Stomach smooth muscle (tissue), 2 donors: ENCODE results near the gene MYDGF.
"Not testable (repeated sequence)": the region's sequence is repeated elsewhere in the genome, so short reads cannot be mapped to it uniquely, and the experiment has no call there.

ENCODE experiments used
- H3K27ac ChIP-seq: one replicate; pipeline ENCODE4 v1.7.0; 2013; ENCODE audit warnings: mild to moderate bottlenecking, low read length, inconsistent platforms
- H3K27me3 ChIP-seq, 2 donors: one replicate each; pipeline ENCODE4 v1.7.0; 2013; ENCODE audit warnings: low read length in 2 of 2; ENCODE audit not compliant: insufficient read depth in 2 of 2, control insufficient read depth in 1 of 2
- H3K36me3 ChIP-seq, 2 donors: one replicate each; pipeline ENCODE4 v1.7.0; 2013; ENCODE audit warnings: low read length in 2 of 2; ENCODE audit not compliant: control insufficient read depth in 2 of 2, insufficient read depth in 2 of 2
- H3K4me1 ChIP-seq: one replicate; pipeline ENCODE4 v1.7.0; 2013; ENCODE audit warnings: low read length; ENCODE audit not compliant: control insufficient read depth, insufficient read depth
- H3K4me3 ChIP-seq, 2 donors: one replicate each; pipeline ENCODE4 v1.7.0; 2013; ENCODE audit warnings: low read length in 2 of 2
- H3K9ac ChIP-seq, 2 donors: one replicate each; pipeline ENCODE4 v1.7.0; 2013; ENCODE audit warnings: low read length in 2 of 2, mild to moderate bottlenecking in 1 of 2
- H3K9me3 ChIP-seq, 2 donors: one replicate each; pipeline ENCODE4 v1.7.0; 2013; ENCODE audit warnings: low read length in 2 of 2; ENCODE audit not compliant: control insufficient read depth in 2 of 2
- donor health status: healthy.
- donor health status: Pancreatic carcinoma.

Gene MYDGF

GRCh38 chr19:4669723-4670480 lies at the start of gene MYDGF:
MYDGF (minus strand) TSS chr19:4670342; CDS start chr19:4670334, 8 bp downstream.
- no peaks in the 10 kb centered on the region for H3K9me3 ChIP-seq
- peaks cover 20% of the 10 kb centered on the region for H3K4me1 ChIP-seq
- H3K36me3 ChIP-seq = peaks cover 11 to 18% of the 10 kb centered on the region in 2 donors
- no peaks in the 10 kb centered on the region for H3K27me3 ChIP-seq
- H3K9ac ChIP-seq = peak within 1 kb of the TSS; percentile 78 to 88
- peak within 1 kb of the TSS; percentile 89 to 93 for H3K4me3 ChIP-seq
- H3K27ac ChIP-seq = peak within 1 kb of the TSS; percentile 41

- Histone ChIP-seq H3K4me3 (no peak overlapping the region), H3K27me3 (no peaks in the 10 kb centered on the region), H3K36me3 (peaks cover 28 to 44% of the 10 kb centered on the region in 2 donors), H3K27ac (no peak overlapping the region), H3K9me3 (no peaks in the 10 kb centered on the region), H3K9ac (no peak overlapping the region), H3K4me1 (peaks cover 18% of the 10 kb centered on the region)
Observed at GRCh38 chr19:4719499-4719866, 49.3 kb upstream of the MYDGF start.

- peaks cover 28 to 49% of the 10 kb centered on the region in 2 donors for H3K36me3 ChIP-seq
- no peak overlapping the region for H3K27ac ChIP-seq
- no peaks in the 10 kb centered on the region for H3K9me3 ChIP-seq
- H3K9ac ChIP-seq = no peak overlapping the region
- H3K27me3 ChIP-seq = no peaks in the 10 kb centered on the region
- no peak overlapping the region for H3K4me3 ChIP-seq
- H3K4me1 ChIP-seq = peaks cover 23% of the 10 kb centered on the region
Observed at GRCh38 chr19:4717966-4718701, 48.0 kb upstream of the MYDGF start.

- Histone ChIP-seq H3K4me3 (no peak overlapping the region), H3K9me3 (no peaks in the 10 kb centered on the region), H3K27ac (no peak overlapping the region), H3K4me1 (peaks cover 18% of the 10 kb centered on the region), H3K27me3 (no peaks in the 10 kb centered on the region), H3K9ac (no peak overlapping the region), H3K36me3 (peaks cover 28 to 56% of the 10 kb centered on the region in 2 donors)
Observed at GRCh38 chr19:4717191-4717965, 47.2 kb upstream of the MYDGF start.

GRCh38 chr19:4715529-4716221 lies 45.5 kb upstream of the MYDGF start:
- peaks cover 9% of the 10 kb centered on the region for H3K4me1 ChIP-seq
- H3K9me3 ChIP-seq = no peaks in the 10 kb centered on the region
- no peak overlapping the region for H3K9ac ChIP-seq
- H3K4me3 ChIP-seq = no peak overlapping the region
- no peak overlapping the region for H3K27ac ChIP-seq
- H3K36me3 ChIP-seq = peaks cover 30 to 62% of the 10 kb centered on the region in 2 donors
- no peaks in the 10 kb centered on the region for H3K27me3 ChIP-seq

- not testable (repeated sequence) for H3K4me1 ChIP-seq, H3K27ac ChIP-seq, H3K4me3 ChIP-seq, H3K9ac ChIP-seq, H3K9me3 ChIP-seq, H3K27me3 ChIP-seq
- peaks cover 31 to 63% of the 10 kb centered on the region in 2 donors for H3K36me3 ChIP-seq
Observed at GRCh38 chr19:4715178-4715528, 45.0 kb upstream of the MYDGF start.

GRCh38 chr19:4714016-4714415 lies 43.9 kb upstream of the MYDGF start:
- H3K36me3 ChIP-seq = peaks cover 27 to 57% of the 10 kb centered on the region in 2 donors
- peaks cover 14% of the 10 kb centered on the region for H3K4me1 ChIP-seq
- H3K4me3 ChIP-seq = no peak overlapping the region
- H3K27me3 ChIP-seq = no peaks in the 10 kb centered on the region
- H3K9ac ChIP-seq = no peak overlapping the region
- no peak overlapping the region for H3K27ac ChIP-seq
- no peaks in the 10 kb centered on the region for H3K9me3 ChIP-seq

GRCh38 chr19:4713384-4713951 lies 43.3 kb upstream of the MYDGF start:
- no peaks in the 10 kb centered on the region for H3K27me3 ChIP-seq
- peak overlapping the region; percentile 6 for H3K27ac ChIP-seq
- no peak overlapping the region for H3K9ac ChIP-seq
- H3K4me3 ChIP-seq = peak overlapping the region in 1 of 2 donors; percentile 15
- no peaks in the 10 kb centered on the region for H3K9me3 ChIP-seq
- H3K36me3 ChIP-seq = peaks cover 24 to 53% of the 10 kb centered on the region in 2 donors
- H3K4me1 ChIP-seq = peaks cover 14% of the 10 kb centered on the region

GRCh38 chr19:4712771-4713170 lies 42.6 kb upstream of the MYDGF start:
- no peak overlapping the region for H3K4me3 ChIP-seq
- no peak overlapping the region for H3K9ac ChIP-seq
- H3K4me1 ChIP-seq = peaks cover 19% of the 10 kb centered on the region

GRCh38 chr19:4711211-4711610 lies 41.1 kb upstream of the MYDGF start:
- Histone ChIP-seq H3K4me3 (no peak overlapping the region), H3K4me1 (peaks cover 28% of the 10 kb centered on the region), H3K36me3 (peaks cover 11 to 43% of the 10 kb centered on the region in 2 donors), H3K27me3 (no peaks in the 10 kb centered on the region), H3K27ac (no peak overlapping the region), H3K9ac (no peak overlapping the region), H3K9me3 (no peaks in the 10 kb centered on the region)

More at GRCh38 chr19:4712771-4713170, 42.6 kb upstream of the MYDGF start:
- Histone ChIP-seq H3K27me3 (no peaks in the 10 kb centered on the region), H3K27ac (peak overlapping the region; percentile 6), H3K36me3 (peaks cover 22 to 51% of the 10 kb centered on the region in 2 donors), H3K9me3 (no peaks in the 10 kb centered on the region)
